GM12891 (cell line): ENCODE results near the gene PRX.
A peak's percentile ranks its signal among the peaks of the same experiment; 100 is the strongest.
"Not testable (repeated sequence)": the region's sequence is repeated elsewhere in the genome, so short reads cannot be mapped to it uniquely, and the experiment has no call there.

Experiments
- DNase-seq: peaks from one replicate; pipeline ENCODE4 v3.0.0; 2011; ENCODE audit warnings: low spot score; ENCODE audit not compliant: insufficient read length
- FAIRE-seq: peaks from 2 replicates; lab custom pipeline; 2011; peaks lifted over from hg19 to GRCh38; lab: Jason Lieb, UNC
- PAX5 ChIP-seq: IDR thresholded peaks from 2 replicates; pipeline ENCODE4 v1.6.1; 2011; ENCODE audit warnings: low read length, moderate library complexity, mild to moderate bottlenecking; ENCODE audit not compliant: insufficient read depth, severe bottlenecking
- POLR2A ChIP-seq: IDR thresholded peaks from 2 replicates; pipeline ENCODE4 v1.6.1; 2011; ENCODE audit warnings: low read depth, low read length, control low read depth
- POLR2AphosphoS5 ChIP-seq: IDR thresholded peaks from 2 replicates; pipeline ENCODE4 v1.6.1; 2011; ENCODE audit warnings: low read depth, low read length, control low read depth
- POU2F2 ChIP-seq: IDR thresholded peaks from 2 replicates; pipeline ENCODE4 v1.6.1; 2011; ENCODE audit warnings: low read depth, mild to moderate bottlenecking, control low read depth, low read length, moderate library complexity
- SPI1 ChIP-seq: IDR thresholded peaks from 2 replicates; pipeline ENCODE4 v1.6.1; 2011; ENCODE audit warnings: low read depth, low read length, control low read depth
- TAF1 ChIP-seq: IDR thresholded peaks from 2 replicates; pipeline ENCODE4 v1.6.1; 2011; ENCODE audit warnings: low read depth, low read length, control low read depth

The PRX gene

DNA sequence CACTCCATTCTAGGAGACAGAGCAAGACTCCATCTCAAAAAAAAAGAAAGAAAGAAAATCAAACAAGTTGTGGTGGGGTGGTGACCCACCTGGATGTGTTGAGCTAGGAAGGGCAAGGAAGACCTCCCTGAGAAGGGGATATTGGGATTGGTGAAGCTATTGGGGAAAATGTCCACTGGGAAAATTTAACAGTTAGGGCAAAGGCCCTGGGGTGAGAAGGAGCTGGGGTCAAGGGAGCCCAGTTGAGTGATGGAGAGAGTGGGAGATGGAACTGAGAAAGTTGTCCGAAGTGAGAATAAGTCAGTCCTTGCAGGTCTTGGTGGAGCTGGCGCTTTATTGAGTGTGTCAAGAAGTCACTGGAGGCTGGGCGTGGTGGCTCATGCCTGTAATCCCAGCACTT lies 25.1 kb upstream of the PRX start:
- no peak for FAIRE-seq
- TF ChIP-seq POLR2AphosphoS5 (no peak), SPI1 (no peak), PAX5 (no peak), POU2F2 (no peak), POLR2A (no peak), TAF1 (no peak)
- no peak for DNase-seq

DNA sequence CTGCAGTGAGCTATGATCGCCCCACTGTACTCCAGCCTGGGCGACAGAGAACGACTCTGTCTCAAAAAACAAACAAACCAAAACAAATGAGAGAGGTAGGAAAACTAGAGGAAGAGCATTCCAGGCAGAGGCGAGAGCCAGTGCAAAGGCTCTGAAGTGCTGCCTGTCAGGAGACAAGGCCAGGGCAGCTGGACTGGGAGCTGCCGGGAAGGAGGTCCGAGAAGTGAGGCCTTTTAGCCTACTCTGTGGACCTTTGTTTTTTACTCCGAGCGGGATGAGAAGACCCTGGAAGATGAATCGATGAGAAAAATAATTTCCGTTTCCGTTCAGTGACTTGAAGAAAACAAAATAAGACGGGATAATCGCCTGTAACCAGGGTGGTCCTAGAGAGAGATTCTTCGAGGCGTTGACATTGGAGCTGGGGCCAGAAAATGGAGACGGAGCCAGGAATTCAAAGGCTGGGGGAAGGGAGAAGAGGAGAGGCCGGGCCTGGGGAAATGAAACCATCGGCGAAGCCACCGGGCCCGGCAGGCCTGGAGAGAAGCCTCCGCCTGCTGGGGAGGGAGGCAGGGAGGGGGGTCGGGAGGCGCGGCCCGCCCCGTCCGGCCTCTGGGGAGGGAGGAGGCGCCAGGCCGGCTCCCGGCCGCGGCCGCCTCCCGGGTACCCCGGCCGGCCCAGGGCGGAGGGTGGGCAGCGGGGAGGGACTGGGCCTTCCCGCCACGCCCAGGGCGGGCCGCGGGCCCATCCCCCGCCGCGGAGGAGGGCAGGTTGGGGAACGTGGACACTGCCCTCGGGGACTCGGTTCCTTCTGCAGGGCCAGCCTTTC lies 20.4 kb upstream of the PRX start:
- peak; percentile 75 for FAIRE-seq
- peak; percentile 80 for DNase-seq
- TF ChIP-seq POU2F2 = no peak
- peak; percentile 46; the same call in 1 of the 2 replicates for TF ChIP-seq TAF1
- 0 out of 2 replicates have a peak, but pooled peaks have one; percentile 43 for TF ChIP-seq POLR2A
- TF ChIP-seq POLR2AphosphoS5 = no peak; the same call in 1 of the 2 replicates
- TF ChIP-seq PAX5 = no peak
- TF ChIP-seq SPI1 = peak; percentile 80

DNA sequence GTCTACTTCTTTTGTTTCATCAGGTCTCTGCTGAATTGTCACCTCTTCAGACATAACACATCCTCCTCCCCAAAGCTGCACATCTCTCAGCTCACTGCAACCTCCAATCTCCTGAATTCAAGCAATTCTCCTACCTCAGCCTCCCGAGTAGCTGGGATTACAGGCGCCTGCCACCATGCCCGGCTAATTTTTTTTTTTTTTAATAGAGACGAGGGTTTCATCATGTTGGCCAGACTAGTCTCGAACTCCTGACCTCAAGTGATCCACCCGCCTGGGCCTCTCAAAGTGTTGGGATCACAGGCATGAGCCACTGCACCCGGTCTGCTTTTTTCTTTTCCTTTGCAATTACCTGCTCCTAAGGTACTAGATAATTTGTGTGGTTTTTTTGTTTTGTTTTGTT lies 19.6 kb upstream of the PRX start:
- not testable (repeated sequence) for FAIRE-seq, DNase-seq

DNA sequence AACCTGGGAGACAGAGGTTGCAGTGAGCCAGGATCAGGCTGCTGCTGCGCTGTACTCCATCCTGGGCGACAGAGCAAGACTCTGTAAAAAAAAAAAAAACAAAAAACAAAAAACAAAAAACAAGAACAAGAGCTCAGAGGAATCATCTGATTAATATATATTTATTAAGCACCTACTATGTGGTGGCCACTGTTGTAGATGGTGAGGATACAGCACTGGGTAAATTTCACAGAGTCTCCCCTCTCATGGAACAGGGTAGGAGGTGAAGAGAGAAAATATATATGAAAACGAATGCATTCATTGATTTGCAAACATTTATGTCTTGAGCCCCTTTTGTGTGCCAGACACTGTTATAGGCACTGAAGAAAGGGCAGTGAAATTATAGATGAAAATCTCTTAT lies 18.5 kb upstream of the PRX start:
- TF ChIP-seq TAF1 (no peak), POLR2A (no peak), POU2F2 (no peak), PAX5 (no peak), POLR2AphosphoS5 (no peak), SPI1 (no peak)
- FAIRE-seq (no peak), DNase-seq (no peak)

DNA sequence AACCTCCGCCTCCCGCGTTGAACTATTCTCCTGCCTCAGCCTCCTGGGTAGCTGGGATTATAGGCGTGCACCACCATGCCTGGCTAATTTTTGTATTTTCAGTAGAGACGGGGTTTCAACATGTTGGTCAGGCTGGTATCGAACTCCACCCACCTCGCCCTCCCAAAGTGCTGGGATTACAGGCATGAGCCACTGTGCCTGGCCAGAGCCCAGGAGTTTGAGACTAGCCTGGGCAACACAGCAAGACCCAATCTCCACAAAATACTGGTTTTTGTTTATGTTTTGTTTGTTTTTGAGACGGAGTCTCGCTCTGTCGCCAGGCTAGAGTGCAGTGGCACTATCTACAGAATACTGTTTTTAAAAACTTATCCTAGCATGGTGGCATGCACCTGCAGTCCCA lies 17.1 kb upstream of the PRX start:
- not testable (repeated sequence) for DNase-seq, FAIRE-seq

DNA sequence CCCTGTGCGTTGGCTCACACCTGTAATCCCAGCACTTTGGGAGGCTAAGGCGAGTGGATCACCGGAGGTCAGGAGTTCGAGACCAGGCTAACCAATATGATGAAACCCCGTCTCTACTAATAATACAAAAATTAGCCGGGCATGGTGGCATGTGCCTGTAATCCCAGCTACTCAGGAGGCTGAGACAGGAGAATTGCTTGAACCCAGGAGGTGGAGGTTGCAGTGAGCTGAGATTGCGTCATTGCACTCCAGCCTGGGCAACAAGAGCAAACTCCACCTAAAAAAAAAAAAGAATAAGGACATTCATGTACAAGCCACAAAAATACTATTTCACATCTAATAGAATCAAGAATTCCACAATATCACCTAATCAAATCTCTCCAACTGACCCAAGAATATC lies 15.0 kb upstream of the PRX start:
- not testable (repeated sequence) for DNase-seq, FAIRE-seq

DNA sequence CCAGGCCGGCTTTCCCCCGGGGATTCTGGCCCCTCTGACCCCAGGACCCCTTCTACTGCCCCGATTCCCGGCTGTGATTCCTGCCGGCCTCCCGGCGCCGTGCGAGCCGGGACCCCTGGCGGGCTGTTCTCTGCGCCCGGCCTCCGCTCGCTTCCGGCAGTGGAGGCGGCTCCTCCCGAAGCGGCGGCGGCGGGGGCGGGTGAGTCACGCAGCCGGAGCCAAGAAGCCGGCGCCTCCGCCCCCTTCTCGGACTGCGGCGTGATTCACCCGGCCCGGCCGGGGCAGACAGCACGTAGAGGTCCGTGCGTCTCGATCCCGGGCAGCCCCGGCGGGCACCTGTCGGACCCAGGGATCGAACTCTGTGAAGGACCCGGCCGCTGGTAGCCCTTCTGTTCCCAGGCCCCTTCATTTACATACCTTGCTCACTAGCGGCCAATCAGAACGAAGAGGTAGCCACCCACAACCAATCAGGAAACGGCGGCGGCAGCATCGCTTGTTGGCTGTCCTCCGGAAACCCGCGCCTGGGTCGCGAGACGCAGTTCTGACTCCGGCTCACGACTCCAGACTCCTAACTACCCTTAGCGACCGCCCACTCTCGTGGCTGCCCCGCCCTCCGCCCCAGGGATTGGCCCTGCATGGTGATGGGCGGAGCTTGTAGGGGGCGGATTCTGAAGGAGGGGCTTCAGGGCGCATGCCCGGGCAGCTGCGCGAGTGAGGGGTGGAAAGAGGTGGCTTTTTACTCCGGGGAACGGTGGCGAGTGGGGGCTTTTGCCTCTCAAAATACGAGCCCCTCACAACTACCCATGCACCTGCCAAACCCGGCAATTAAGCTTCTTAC lies 12.5 kb upstream of the PRX start, which contains the start of gene SERTAD1:
SERTAD1 (minus strand) TSS at position 543 of the 838 bp plus-strand sequence. CDS start 2,446 bp downstream, outside the sequence.
- TF ChIP-seq SPI1 = no peak
- TF ChIP-seq TAF1 = peak; percentile 58
- TF ChIP-seq PAX5 = no peak
- TF ChIP-seq POLR2AphosphoS5 = peak; percentile 96
- peak; percentile 90 for TF ChIP-seq POLR2A
- TF ChIP-seq POU2F2 = peak; percentile 93
- DNase-seq (peak; percentile 97), FAIRE-seq (peak; percentile 97)

DNA sequence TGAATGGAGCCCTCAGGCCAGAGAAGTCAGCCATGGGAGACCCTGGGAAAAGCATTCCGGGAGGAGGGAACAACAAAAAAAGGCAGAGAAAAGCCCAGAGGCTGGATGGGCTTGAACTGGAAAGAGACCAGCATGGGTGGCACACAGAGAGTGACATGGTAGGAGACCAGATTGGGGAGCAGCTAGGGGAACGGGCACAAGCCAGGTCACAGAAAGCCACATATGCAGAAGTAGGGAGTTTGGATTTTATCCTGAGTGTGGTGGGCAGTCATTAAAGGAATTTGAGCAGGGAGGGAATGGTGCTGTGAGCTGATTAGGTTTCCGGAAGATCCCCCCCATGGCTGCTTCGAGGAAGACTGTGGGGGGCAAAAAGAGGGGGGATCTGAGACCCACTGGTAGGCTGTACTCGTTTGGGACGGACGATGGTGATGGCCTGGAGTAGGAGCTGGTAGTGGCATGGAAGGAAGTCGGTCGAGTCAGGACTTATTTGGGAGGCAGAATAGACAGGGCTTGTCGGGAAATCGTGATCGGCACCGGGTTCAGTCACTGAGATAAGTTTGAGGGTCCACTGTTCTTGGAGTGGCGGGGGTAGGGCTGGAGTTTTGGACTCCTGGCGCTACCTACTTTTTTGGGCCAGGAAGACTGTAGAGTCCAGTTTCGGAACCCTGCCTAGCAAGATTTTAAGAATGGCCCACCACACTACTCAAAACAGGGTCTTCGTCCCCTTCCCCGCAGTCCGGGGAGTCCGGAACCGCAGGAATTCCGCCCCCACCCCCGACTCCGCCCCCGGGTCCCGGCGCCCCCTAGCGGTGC lies 11.7 kb upstream of the PRX start:
- DNase-seq (no peak), FAIRE-seq (peak; percentile 63)
- TF ChIP-seq POLR2A = no peak
- no peak for TF ChIP-seq POU2F2
- no peak for TF ChIP-seq SPI1
- TF ChIP-seq PAX5 = no peak
- TF ChIP-seq TAF1 = no peak
- no peak for TF ChIP-seq POLR2AphosphoS5

DNA sequence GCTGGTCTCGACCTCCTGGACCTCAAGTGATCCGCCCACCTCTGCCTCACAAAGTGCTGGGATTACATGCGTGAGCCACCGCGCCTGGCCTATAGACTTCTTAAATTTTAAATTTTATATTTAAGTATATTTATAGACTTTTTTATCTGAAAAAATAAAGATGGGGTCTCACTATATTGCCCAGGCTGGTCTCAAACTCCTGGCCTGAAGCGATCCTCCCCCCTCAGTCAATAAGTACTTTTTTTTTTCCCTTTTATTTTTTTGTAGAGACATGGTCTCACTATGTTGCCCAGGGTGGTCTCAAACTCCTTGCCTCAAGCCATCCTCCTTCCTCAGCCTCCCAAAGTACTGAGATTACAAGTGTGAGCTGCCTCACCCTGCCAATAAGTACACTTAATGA lies 10.8 kb upstream of the PRX start:
- TF ChIP-seq SPI1 = no peak
- TF ChIP-seq POLR2A = no peak
- TF ChIP-seq POU2F2 = no peak
- no peak for TF ChIP-seq POLR2AphosphoS5
- no peak for TF ChIP-seq TAF1
- TF ChIP-seq PAX5 = no peak
- DNase-seq (no peak), FAIRE-seq (no peak)
